Left lobe of liver (tissue), 2 donors: ENCODE data around the gene MAMDC4. TPM values are rescaled to one million over a fixed set of nuclear protein-coding genes. Genes with fewer than 3 reads are reported as not detected.
A peak's percentile ranks its signal among the peaks of the same experiment; 100 is the strongest.

Source experiments
- ATAC-seq: fragments of 200-7000 bp; cut with Tn5 transposase; one replicate; pipeline ENCODE4 v1.9.1; 2020; ENCODE audit warnings: mild to moderate bottlenecking, moderate library complexity
- DNase-seq: peaks from one replicate; pipeline ENCODE4 v3.0.0-alpha.2; 2020; ENCODE audit warnings: low spot score
- total RNA-seq: library from RNA; stranded (reverse); gene quantifications from one replicate; pipeline ENCODE4 v1.2.1, GENCODE V29; 2021
- donor health status: DM: no; HTN: no; CAD: no; lungs with moderate emphysema.
- donor health status: DM: no; HTN: yes; CAD: no.

Gene MAMDC4
- total RNA-seq, 1 donor from 2014 or later: 28.6 TPM

DNA sequence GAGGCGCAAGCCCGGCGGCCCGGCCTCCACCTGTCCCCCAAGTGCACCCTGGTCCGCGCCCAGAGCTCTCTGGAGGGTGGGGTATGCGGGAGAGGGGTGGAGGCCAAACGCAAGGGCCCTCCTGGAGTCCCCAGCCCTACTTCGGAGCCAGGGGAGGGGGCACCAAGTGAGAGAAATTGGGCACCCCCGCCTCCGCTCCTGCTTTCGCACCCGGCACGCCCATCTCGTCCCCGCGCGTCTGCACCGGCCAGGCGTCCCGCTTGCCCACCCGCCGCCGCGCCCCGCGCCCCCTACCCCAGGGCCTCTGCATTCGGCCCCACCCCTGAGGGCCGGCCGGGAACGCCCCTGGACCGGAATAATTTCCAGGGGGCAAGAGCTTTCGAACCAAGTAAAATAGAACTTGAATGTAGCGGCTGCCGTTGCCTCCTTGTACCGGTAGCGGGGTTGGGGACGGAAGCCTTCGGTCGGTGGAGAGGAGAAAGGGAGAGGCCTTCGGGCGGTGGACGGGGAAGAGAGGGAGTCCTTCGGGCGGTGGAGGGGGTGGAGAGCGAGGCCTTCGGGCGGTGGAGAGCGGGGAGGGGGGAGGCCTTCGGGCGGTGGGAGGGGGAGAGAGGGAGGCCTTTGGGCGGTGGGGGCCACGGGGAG is 3.6 kb upstream of the MAMDC4 start:
- DNase-seq (peak; percentile 66), ATAC-seq (peak; percentile 14)

DNA sequence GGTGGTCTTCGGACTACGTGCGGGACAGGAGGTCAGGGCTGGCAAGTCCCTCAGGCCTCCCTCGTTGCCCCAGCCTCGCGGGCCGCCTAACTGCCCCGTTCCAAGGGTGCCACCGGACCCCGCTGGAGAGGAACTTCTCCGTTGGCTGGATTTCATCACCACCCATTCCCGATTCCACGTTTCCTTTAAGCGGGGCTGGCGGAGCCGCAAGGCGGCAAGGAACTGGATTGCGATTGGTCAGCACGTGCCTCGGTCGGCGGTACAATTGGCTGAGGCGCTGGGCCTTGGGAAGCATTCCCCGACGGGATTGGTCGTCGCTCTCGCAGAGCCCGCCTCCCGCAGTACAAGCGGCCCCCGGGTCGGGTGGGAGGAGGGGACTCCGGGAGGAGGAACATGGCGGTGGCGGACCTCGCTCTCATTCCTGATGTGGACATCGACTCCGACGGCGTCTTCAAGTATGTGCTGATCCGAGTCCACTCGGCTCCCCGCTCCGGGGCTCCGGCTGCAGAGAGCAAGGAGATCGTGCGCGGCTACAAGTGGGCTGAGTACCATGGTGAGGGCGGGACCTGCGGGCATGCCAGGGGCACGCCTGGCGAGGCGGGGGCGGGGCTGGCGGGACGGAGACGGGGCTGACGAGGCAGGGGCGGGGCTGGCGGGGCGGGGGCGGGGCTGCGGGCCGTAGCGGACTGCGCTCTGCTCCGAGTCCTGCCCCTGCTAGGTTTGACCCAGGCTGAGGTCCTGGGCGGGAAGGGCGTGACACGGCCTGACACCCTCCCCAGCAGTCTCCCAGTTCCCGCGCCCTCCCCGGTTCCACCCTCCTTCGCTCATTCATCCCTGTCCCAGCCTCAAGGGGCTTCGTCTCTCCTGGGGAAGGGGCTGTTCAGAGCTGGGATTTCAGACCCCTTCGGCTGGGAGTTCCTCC is 2.8 kb upstream of the MAMDC4 start, which contains the start of gene PHPT1:
Gene PHPT1, plus strand, starts transcription at position 372 of the 922 bp plus-strand sequence. Its CDS starts 22 bp downstream, at position 394.
- peak; percentile 99 for DNase-seq
- peak; percentile 68 for ATAC-seq

DNA sequence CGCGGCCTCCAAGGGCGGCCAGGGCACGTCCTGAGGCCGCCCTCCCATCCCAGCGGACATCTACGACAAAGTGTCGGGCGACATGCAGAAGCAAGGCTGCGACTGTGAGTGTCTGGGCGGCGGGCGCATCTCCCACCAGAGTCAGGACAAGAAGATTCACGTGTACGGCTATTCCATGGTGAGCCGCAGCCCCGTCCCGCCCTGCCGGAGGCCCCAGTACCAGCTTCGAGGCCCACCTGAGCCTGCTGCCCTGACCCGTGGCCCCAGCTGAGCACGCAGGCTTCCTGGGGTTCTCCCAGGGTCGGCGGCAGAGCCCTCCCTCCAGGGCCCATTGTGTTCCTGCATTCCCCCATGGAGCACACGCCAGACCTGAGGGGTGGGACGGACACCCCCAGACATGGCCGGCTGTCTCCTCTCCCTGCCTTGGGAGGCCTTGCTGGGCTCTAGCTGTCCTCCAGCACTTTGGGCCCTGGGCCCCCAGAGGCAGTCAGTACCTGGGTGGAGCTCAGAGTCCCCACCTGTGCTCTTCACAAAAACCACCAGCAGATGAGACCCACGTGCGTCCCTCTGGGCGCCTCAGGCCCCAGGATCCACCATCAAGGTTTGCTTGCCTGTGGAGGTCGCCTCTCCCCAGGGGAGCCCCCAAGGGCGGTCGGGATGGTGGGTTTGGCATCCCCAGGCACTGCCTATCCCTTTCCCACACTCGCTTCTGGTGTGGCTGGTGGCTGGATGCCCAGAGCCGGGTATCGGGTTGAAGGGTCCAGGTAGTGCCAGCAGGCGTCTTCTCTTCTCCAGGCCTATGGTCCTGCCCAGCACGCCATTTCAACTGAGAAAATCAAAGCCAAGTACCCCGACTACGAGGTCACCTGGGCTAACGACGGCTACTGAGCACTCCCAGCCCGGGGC is 1.9 kb upstream of the MAMDC4 start:
- no peak for ATAC-seq
- DNase-seq: no peak

DNA sequence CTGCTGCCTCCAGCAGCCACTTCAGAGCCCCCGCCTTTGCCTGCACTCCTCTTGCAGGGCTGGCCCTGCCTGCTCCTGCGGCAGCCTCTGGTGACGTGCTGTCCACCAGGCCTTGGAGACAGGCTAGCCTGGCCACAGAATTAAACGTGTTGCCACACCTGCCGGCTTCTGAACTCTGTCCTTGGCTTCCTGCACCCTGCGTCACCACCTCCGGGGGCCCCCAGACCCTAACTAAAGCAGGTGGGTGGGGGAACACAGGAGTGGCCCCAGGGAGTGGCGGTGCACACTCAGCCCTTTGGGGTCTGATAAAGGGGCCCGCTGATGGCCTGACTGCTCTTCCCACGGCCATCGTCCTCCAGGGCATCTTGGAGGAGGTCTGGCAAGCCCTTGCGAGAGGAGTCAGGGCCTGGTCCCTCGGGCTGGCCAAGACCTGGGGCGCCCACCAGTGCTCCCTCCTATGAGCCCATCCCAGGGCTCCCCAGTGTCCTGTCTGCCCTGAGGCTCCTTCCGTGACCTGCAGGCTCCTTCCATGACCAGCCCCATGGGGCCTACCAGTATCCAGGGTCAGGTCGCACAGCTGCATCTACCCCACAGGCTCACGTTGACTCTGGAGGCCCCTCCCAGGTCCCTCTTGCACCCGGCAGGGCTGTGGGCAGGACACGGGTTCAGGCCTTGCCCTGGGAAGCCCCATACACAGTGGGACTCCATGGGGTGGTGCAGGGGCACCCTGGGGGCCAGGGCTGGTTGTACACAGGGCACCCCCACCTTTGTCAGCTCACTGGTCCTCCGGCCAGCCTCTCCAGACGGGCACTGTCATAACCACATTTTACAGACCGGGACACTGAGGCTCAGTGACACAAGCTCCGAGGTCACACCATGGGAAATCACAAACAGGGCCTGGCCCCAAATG is 1.0 kb upstream of the MAMDC4 start:
- DNase-seq: no peak
- no peak for ATAC-seq

DNA sequence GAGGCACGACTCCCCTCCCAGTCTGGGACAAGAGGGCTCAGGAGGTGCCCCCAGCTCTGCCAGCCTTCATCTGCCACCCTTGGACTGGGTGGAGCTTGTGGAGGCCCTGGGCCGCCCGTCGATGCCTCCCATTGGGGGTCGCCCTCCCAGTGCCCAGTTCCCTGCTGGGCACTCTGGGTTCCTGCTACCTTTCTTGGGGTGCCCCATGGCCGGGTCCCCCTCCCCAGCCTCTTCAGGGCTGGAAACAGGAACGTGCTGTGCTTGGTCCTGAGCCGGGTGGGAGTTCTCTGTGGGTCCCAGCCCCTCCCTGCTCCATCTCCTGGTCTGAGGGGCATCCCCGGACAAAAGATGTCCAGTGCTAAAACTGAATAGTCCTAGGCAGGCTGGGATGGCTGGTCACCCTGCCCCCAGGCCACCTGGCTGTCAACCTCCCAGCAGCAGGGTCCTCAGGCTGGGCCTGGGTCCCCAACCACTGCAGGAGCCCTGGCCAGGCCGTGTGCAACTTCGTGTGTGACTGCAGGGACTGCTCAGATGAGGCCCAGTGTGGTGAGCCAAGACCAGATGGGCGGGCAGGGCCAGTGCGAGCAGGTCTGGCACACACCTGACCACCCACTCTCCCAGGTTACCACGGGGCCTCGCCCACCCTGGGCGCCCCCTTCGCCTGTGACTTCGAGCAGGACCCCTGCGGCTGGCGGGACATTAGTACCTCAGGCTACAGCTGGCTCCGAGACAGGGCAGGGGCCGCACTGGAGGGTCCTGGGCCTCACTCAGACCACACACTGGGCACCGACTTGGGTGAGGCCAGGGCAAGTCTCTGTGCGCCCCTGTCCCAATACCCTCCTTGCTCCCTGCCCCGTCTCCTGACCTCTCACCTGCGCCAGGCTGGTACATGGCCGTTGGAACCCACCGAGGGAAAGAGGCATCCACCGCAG is 784 bp downstream of the MAMDC4 start:
- no peak for DNase-seq
- ATAC-seq: no peak

DNA sequence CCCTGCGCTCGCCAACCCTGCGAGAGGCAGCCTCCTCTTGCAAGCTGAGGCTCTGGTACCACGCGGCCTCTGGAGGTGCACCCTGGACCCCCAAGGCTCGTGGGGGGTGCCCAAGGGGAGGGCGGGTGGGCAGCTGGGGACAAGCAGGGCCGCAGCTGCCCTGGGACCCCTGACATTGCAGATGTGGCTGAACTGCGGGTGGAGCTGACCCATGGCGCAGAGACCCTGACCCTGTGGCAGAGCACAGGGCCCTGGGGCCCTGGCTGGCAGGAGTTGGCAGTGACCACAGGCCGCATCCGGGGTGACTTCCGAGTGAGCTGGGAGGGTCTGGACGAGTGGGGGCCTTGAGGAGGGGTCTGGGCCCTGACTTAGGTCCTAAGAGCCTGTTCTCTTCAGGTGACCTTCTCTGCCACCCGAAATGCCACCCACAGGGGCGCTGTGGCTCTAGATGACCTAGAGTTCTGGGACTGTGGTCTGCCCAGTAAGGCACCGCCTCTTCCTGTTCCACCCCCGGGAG is 1.5 kb downstream of the MAMDC4 start:
- no peak for ATAC-seq
- DNase-seq: no peak

DNA sequence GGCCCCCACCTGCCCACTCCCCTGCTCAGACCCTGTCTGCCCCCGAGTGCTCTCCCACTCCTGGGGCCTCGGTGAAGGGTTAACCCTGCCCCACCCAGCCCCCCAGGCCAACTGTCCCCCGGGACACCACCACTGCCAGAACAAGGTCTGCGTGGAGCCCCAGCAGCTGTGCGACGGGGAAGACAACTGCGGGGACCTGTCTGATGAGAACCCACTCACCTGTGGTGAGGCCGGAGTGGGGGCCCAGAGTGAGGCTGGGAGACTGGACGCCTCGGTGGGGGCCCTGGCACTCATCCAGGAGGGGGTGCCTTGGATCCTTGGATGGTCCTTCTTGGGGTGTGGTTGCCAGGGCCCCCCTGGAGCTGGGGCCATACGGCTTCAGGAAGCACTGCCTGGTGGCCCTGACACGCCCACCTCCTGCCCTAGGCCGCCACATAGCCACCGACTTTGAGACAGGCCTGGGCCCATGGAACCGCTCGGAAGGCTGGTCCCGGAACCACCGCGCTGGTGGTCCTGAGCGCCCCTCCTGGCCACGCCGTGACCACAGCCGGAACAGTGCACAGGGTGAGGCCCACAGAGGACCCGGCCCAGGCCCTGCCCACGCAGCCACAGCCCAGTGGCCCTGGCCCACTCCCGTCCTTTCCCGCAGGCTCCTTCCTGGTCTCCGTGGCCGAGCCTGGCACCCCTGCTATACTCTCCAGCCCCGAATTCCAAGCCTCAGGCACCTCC is 2.1 kb downstream of the MAMDC4 start:
- DNase-seq: peak; percentile 49
- ATAC-seq: no peak

DNA sequence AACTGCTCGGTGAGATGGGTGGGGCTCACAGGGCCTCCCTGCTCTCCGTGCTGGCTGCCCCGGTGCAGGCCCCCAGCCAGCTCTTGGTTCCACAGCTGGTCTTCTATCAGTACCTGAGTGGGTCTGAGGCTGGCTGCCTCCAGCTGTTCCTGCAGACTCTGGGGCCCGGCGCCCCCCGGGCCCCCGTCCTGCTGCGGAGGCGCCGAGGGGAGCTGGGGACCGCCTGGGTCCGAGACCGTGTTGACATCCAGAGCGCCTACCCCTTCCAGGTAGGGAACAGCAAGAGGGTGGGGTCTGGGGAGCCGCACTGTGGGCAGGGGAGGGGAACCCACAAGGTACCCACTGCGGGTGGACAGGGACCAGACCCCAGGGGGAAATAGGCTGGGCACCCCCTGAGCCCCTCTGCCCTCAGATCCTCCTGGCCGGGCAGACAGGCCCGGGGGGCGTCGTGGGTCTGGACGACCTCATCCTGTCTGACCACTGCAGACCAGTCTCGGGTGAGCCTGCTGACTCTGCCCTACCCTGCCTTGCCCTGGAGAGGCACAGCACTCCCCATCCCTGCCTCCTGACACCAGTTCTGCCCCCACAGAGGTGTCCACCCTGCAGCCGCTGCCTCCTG is 2.8 kb downstream of the MAMDC4 start:
- no peak for DNase-seq
- no peak for ATAC-seq

DNA sequence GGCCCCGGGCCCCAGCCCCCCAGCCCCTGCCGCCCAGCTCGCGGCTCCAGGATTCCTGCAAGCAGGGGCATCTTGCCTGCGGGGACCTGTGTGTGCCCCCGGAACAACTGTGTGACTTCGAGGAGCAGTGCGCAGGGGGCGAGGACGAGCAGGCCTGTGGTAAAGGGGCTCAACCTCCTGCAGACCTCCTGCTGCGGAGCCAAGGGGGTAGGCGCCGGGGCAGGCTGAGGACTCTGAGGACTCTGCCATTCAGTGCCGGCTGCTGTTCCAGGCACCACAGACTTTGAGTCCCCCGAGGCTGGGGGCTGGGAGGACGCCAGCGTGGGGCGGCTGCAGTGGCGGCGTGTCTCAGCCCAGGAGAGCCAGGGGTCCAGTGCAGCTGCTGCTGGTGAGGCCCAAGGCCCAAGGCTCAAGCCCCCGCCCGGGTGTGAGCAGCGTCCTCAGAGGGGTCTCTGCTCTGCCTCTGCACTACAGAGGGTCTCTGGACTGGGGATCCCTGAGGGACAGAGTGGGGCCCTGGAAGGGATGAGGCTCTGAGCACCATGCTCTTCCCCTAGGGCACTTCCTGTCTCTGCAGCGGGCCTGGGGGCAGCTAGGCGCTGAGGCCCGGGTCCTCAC is 3.4 kb downstream of the MAMDC4 start:
- ATAC-seq: no peak
- DNase-seq: no peak

DNA sequence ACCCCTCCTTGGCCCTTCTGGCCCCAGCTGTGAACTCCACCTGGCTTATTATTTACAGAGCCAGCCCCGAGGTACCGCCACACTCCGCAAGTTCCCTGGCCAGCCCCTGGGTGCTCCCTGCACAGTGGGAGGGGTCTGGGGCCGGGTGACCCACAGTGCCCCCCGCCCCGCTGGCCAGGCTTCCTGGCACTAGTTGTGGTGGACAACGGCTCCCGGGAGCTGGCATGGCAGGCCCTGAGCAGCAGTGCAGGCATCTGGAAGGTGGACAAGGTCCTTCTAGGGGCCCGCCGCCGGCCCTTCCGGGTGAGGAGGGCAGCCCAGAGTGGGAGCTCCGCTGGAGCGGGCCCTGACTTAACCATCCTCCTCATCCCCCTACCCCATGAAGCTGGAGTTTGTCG is 3.9 kb downstream of the MAMDC4 start:
- no peak for ATAC-seq

DNA sequence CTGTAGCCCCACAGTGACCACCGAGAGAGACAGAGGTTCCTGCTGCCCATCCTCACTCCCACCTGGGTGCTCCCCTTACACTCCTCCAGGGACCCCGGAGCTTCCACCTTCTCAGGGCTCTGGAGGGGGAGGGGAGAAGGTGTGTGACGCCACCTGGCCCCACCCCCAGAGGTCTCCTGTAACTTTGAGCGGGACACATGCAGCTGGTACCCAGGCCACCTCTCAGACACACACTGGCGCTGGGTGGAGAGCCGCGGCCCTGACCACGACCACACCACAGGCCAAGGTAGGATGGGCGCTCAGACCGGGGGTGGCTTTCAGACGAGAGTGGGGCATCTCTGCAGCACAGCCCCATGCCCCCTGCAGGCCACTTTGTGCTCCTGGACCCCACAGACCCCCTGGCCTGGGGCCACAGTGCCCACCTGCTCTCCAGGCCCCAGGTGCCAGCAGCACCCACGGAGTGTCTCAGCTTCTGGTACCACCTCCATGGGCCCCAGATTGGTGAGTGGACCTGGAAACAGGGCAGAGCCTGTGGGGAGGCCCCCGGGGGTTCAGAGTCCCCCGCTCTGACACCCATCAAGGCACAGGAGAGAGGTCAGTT is 4.5 kb downstream of the MAMDC4 start:
- ATAC-seq (no peak), DNase-seq (no peak)

More for the DNA sequence above, 3.9 kb downstream of the MAMDC4 start:
- peak; percentile 49 for DNase-seq

DNA sequence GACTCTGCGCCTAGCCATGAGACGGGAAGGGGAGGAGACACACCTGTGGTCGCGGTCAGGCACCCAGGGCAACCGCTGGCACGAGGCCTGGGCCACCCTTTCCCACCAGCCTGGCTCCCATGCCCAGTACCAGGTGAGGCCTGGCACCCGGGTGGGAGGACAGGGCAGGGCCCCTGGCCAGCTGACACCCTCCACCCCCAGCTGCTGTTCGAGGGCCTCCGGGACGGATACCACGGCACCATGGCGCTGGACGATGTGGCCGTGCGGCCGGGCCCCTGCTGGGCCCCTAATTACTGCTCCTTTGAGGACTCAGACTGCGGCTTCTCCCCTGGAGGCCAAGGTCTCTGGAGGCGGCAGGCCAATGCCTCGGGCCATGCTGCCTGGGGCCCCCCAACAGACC is 5.0 kb downstream of the MAMDC4 start:
- no peak for ATAC-seq
- DNase-seq: peak; percentile 51

DNA sequence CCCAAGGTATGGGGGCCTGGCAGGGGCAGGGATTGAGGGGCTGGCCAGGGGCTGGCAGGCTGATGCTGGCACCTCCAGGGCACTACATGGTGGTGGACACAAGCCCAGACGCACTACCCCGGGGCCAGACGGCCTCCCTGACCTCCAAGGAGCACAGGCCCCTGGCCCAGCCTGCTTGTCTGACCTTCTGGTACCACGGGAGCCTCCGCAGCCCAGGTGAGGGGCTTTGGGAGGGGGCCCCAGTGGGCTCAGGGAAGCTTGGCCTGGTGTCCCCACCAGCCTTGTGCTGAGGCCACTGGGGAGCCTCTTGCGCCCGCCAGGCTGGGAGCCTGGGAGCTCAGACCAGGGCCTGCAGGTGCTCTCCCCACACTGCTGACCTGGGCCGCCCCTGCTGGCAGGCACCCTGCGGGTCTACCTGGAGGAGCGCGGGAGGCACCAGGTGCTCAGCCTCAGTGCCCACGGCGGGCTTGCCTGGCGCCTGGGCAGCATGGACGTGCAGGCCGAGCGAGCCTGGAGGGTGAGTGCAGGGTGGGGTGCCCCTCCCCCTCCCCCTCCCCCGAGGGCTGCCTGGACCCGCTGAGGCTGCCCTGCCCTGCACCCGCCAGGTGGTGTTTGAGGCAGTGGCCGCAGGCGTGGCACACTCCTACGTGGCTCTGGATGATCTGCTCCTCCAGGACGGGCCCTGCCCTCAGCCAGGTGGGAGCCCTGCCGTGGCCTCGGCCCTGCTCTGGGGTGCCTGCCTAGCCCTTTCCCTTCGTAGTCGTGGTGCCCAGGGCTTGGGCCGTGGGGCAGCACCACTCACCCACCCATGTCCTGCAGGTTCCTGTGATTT is 5.7 kb downstream of the MAMDC4 start:
- ATAC-seq: no peak
- peak; percentile 51 for DNase-seq

DNA sequence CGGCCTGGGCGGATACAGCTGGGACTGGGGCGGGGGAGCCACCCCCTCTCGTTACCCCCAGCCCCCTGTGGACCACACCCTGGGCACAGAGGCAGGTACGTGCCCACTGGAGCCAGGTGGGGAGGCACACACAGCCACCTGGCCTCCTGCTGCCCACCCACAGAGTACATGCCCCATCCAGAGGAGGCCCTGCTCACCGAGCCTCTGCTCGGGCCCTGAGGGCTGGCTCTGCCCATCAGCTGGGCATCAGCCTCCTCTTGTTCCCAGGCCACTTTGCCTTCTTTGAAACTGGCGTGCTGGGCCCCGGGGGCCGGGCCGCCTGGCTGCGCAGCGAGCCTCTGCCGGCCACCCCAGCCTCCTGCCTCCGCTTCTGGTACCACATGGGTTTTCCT is 6.3 kb downstream of the MAMDC4 start:
- peak; percentile 47 for DNase-seq
- ATAC-seq: no peak

DNA sequence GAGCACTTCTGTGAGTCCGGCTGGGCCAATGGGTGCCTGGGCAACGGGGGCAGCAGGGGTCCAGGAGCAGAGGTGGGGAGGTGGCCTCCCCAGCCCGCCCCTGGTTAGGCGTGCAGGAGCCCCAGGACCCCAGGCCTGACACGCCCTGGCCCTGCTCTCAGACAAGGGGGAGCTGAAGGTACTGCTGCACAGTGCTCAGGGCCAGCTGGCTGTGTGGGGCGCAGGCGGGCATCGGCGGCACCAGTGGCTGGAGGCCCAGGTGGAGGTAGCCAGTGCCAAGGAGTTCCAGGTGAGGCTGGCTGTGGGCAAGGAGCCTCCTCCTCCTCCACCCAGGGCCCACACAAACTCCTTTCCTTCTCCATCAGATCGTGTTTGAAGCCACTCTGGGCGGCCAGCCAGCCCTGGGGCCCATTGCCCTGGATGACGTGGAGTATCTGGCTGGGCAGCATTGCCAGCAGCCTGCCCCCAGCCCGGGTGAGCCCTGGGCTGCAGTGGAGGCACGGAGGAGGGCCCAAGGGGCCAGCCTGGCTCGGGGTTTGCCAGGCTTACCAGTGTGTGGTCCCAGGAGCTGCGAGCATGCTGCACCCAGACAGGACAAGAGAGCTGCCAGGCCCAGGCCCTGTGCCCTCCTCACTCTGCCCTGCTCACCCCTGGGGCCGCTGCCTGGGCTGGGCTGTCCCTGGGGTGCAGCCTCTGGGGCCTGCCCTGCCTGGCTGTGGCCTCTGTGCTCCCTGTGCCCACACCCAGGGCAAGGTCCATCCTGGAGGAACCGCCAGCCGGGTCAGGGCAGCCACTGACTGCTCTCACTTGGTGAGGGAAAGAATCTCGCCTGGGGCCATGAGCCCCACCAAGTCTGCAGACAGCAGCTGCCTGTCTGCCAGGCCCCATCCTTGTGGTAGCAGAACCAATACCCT is 7.0 kb downstream of the MAMDC4 start:
- ATAC-seq: peak; percentile 83
- peak; percentile 92 for DNase-seq
